IMR-90 (cell line): ENCODE results near the gene RABGEF1. TPM values are rescaled to one million over a fixed set of nuclear protein-coding genes. Genes with fewer than 3 reads are reported as not detected.

ENCODE experiments used
- ATAC-seq: fragments of 200-7000 bp; cut with Tn5 transposase; 2 replicates; pipeline ENCODE4 v1.9.1; 2020; ENCODE audit warnings: low read depth, mild to moderate bottlenecking, moderate library complexity
- BruUV-seq: library from RNA; stranded (reverse); fragments of 400-500 nt; replicated peaks from 2 replicates; lab custom pipeline; 2021; lab: Mats Ljungman, UMichigan
- CTCF ChIA-PET: fragments of 300-600 bp; formaldehyde crosslinking; extraction: SDS; loops from one replicate; lab custom pipeline; 2021; ENCODE audit warnings: antibody characterized with exemption; lab: Yijun Ruan, JAX
- POLR2A ChIA-PET: fragments of 300-600 bp; sonication (Branson Sonifier 250); formaldehyde crosslinking; loops from one replicate; lab custom pipeline; 2022; ENCODE audit warnings: antibody characterized with exemption; ENCODE audit not compliant: unreplicated experiment; lab: Charles Lee
- DNase-seq: peaks from one replicate; pipeline ENCODE4 v3.0.0; 2013
- H2AFZ ChIP-seq: replicated peaks from 2 replicates; pipeline ENCODE3; 2013; ENCODE audit warnings: low read length, mild to moderate bottlenecking; ENCODE audit not compliant: poor library complexity
- H2AK5ac ChIP-seq: 2 replicates; pipeline ENCODE4 v1.6.1; 2013; ENCODE audit warnings: low read depth, low read length, inconsistent platforms
- H2AK9ac ChIP-seq: replicated peaks from 2 replicates; pipeline ENCODE3; 2013; ENCODE audit warnings: mild to moderate bottlenecking, low read depth, low read length, moderate library complexity; ENCODE audit not compliant: poor library complexity
- H2BK120ac ChIP-seq: 2 replicates; pipeline ENCODE4 v1.6.1; 2013; ENCODE audit warnings: low read depth, low read length, inconsistent platforms
- H2BK15ac ChIP-seq: 3 replicates; pipeline ENCODE4 v1.6.1; 2013; ENCODE audit warnings: low read depth, low read length, inconsistent platforms
- H2BK20ac ChIP-seq: 2 replicates; pipeline ENCODE4 v1.6.1; 2013; ENCODE audit warnings: low read depth, mild to moderate bottlenecking, inconsistent platforms, low read length, moderate library complexity
- H2BK5ac ChIP-seq: 2 replicates; pipeline ENCODE4 v1.6.1; 2013; ENCODE audit warnings: mild to moderate bottlenecking, low read depth, low read length, inconsistent platforms; ENCODE audit not compliant: poor library complexity, severe bottlenecking
- H3K14ac ChIP-seq: replicated peaks from 2 replicates; pipeline ENCODE4 v1.6.1; 2013; ENCODE audit warnings: low read depth, low read length, inconsistent platforms
- H3K18ac ChIP-seq: 2 replicates; pipeline ENCODE4 v1.6.1; 2013; ENCODE audit warnings: low read depth, low read length, control low read depth
- H3K23ac ChIP-seq: 2 replicates; pipeline ENCODE4 v1.6.1; 2013; ENCODE audit warnings: low read depth, low read length, inconsistent platforms
- H3K27ac ChIP-seq: 2 replicates; pipeline ENCODE4 v1.5.1; 2013; ENCODE audit warnings: mild to moderate bottlenecking, control low read depth, low read length; ENCODE audit not compliant: insufficient read depth
- H3K27me3 ChIP-seq: 2 replicates; pipeline ENCODE4 v1.6.1; 2013; ENCODE audit warnings: low read length; ENCODE audit not compliant: control insufficient read depth, insufficient read depth
- H3K36me3 ChIP-seq: 2 replicates; pipeline ENCODE4 v1.6.1; 2013; ENCODE audit warnings: low read length, mixed read lengths; ENCODE audit not compliant: control insufficient read depth, insufficient read depth
- H3K4ac ChIP-seq: 2 replicates; pipeline ENCODE4 v1.6.1; 2013; ENCODE audit warnings: low read depth, low read length, inconsistent platforms
- H3K4me1 ChIP-seq: 2 replicates; pipeline ENCODE4 v1.6.1; 2013; ENCODE audit warnings: low read length, mixed read lengths; ENCODE audit not compliant: control insufficient read depth, insufficient read depth
- H3K4me2 ChIP-seq: 2 replicates; pipeline ENCODE4 v1.6.1; 2013; ENCODE audit warnings: low read depth, mild to moderate bottlenecking, control low read depth, low read length, moderate library complexity
- H3K4me3 ChIP-seq: 2 replicates; pipeline ENCODE4 v1.5.1; 2013; ENCODE audit warnings: low read depth, mild to moderate bottlenecking, control low read depth, low read length, moderate library complexity; ENCODE audit not compliant: insufficient read depth
- H3K56ac ChIP-seq: 2 replicates; pipeline ENCODE4 v1.6.1; 2013; ENCODE audit warnings: low read length, inconsistent platforms; ENCODE audit not compliant: insufficient read depth; ENCODE audit errors: extremely low read depth
- H3K79me1 ChIP-seq, 2 experiments: 2 replicates each; pipeline ENCODE4 v1.6.1; 2013; ENCODE audit warnings: low read length in 2 of 2, inconsistent platforms in 1 of 2, low read depth in 1 of 2
- H3K9ac ChIP-seq: 2 replicates; pipeline ENCODE4 v1.6.1; 2013; ENCODE audit warnings: low read depth, low read length, control low read depth
- H3K9me1 ChIP-seq: 2 replicates; pipeline ENCODE4 v1.6.1; 2013; ENCODE audit warnings: low read length, inconsistent platforms; ENCODE audit not compliant: insufficient read depth
- H3K9me3 ChIP-seq: 2 replicates; pipeline ENCODE4 v1.6.1; 2013; ENCODE audit warnings: low read length; ENCODE audit not compliant: control insufficient read depth, insufficient read depth
- H4K20me1 ChIP-seq: 2 replicates; pipeline ENCODE4 v1.6.1; 2013; ENCODE audit warnings: low read length, inconsistent platforms; ENCODE audit not compliant: insufficient read depth
- H4K5ac ChIP-seq: 2 replicates; pipeline ENCODE4 v1.6.1; 2013; ENCODE audit warnings: mild to moderate bottlenecking, low read depth, low read length, control low read depth
- H4K8ac ChIP-seq, 2 experiments: 2 replicates each; pipeline ENCODE4 v1.6.1; 2013; ENCODE audit warnings: low read depth in 2 of 2, low read length in 2 of 2, control low read depth in 1 of 2, inconsistent platforms in 1 of 2
- H4K91ac ChIP-seq: 2 replicates; pipeline ENCODE4 v1.6.1; 2013; ENCODE audit warnings: low read depth, low read length, inconsistent platforms; ENCODE audit not compliant: insufficient read depth
- CHD1 ChIP-seq: IDR thresholded peaks from 2 replicates; pipeline ENCODE4 v1.6.1; 2012; ENCODE audit warnings: low read depth, low read length, improper control_type of control experiment
- POLR2A ChIP-seq: IDR thresholded peaks from 2 replicates; pipeline ENCODE4 v1.6.1; 2012; ENCODE audit warnings: mild to moderate bottlenecking, low read depth, low read length
- RCOR1 ChIP-seq: IDR thresholded peaks from 2 replicates; pipeline ENCODE4 v1.6.1; 2012; ENCODE audit warnings: mild to moderate bottlenecking, low read length, improper control_type of control experiment; ENCODE audit not compliant: insufficient replicate concordance
- SMC3 ChIP-seq: fragments of 150-350 bp; IDR thresholded peaks from 2 replicates; pipeline ENCODE4 v1.6.1; 2016; ENCODE audit warnings: low read depth, mild to moderate bottlenecking, antibody characterized with exemption, low read length, moderate library complexity
- WGBS, 2 experiments: methylation state at CpG; one replicate each; pipeline versions ENCODE4 v1.1.5 to v1.1.7; 2013; ENCODE audit warnings: missing lambda C conversion rate in 2 of 2; ENCODE audit not compliant: insufficient read length in 1 of 2; ENCODE audit errors: extremely low coverage in 2 of 2; 5-methylcytosine and 5-hydroxymethylcytosine counted together
- dilution Hi-C: fragments of 300-500 bp; cut with HindIII; formaldehyde crosslinking; loops from one replicate; pipeline ENCODE4 v1.14.3; 2018; ENCODE audit warnings: low sequenced_read_pairs; ENCODE audit not compliant: unreplicated experiment
- in situ Hi-C: fragments of 300-500 bp; cut with MboI; formaldehyde crosslinking; loops from 3 replicates; pipeline ENCODE4 v1.14.3; 2019; ENCODE audit warnings: low sequenced_read_pairs, inconsistent platforms, mixed read lengths
- intact Hi-C: fragments of 100-400 bp; cut with micrococcal nuclease; formaldehyde crosslinking; loops from 2 replicates; pipeline ENCODE4 v1.10.0; 2022
- polyA plus RNA-seq, 3 experiments: library from polyadenylated mRNA; depleted of rRNA; stranded (reverse); fragments of >200 nt; gene quantifications; 2 replicates each; pipeline ENCODE4 v1.2.3, GENCODE V29; 2012; ENCODE audit warnings: low replicate concordance in 1 of 3
- total RNA-seq: library from RNA; depleted of rRNA; stranded (reverse); fragments of >200 nt; gene quantifications from 2 replicates; pipeline ENCODE4 v1.2.3, GENCODE V29; 2012
- TF ChIP-seq, protein P1 (sequence below): fragments of 150-350 bp; IDR thresholded peaks from 2 replicates; pipeline ENCODE4 v1.6.1; 2017; ENCODE audit warnings: mild to moderate bottlenecking, antibody characterized with exemption, low read length, low read depth
- TF ChIP-seq, protein P2 (sequence below): conservative IDR thresholded peaks from 2 replicates; pipeline ENCODE4 v1.5.1; 2012; ENCODE audit warnings: mild to moderate bottlenecking, low read depth, low read length, improper control_type of control experiment

The RABGEF1 gene
- total and polyA plus RNA-seq, 2 of the 4 experiments (the other 2 are of a cell fraction), result 34.9 to 56.6 TPM

DNA sequence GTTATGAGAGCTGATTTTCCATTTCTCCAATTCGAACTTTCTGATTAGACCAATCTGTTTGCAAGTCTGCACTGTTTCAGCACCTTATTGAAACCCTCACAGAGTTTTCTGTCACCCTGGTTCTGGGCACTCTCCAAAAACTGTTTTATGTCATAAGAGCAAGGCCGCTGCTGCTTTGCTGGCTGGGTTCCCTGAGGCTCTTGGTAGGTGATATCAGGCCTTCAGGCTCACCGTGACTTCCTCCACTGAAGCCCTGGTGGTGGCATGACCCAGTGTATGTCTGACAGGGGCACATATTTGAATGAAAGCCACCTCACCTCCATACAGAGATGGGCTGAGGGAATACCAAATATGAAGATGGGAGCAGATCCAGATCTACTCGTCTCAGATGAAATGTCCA is 8.3 kb downstream of the RABGEF1 start:
- Histone ChIP-seq H3K18ac (no peak overlapping the region), H2BK120ac (no peak overlapping the region), H3K4ac (no peak overlapping the region), H3K56ac (no peak overlapping the region), H3K9me1 (no peaks in the 10 kb centered on the region; the same call in 1 of the 2 replicates), H4K91ac (no peak overlapping the region), H3K79me1 (peaks cover 5 to 56% of the 10 kb centered on the region in 2 experiments), H2AK9ac (no peak overlapping the region), H2BK15ac (no peak overlapping the region), H3K9ac (no peak overlapping the region), H2BK20ac (no peak overlapping the region), H2AK5ac (no peak overlapping the region), H4K5ac (no peak overlapping the region), H3K36me3 (no peaks in the 10 kb centered on the region; the same call in 1 of the 2 replicates), H3K27me3 (no peaks in the 10 kb centered on the region), H3K9me3 (no peaks in the 10 kb centered on the region), H2AFZ (no peak overlapping the region), H3K27ac (no peak overlapping the region), H4K20me1 (peaks cover 44% of the 10 kb centered on the region), H2BK5ac (no peak overlapping the region), H3K4me3 (no peak overlapping the region), H3K4me1 (no peaks in the 10 kb centered on the region; the same call in 1 of the 2 replicates), H3K23ac (no peak overlapping the region), H3K4me2 (no peak overlapping the region), H3K14ac (no peak overlapping the region), H4K8ac (no peak overlapping the region)
- POLR2A ChIA-PET, result no interaction called here
- no TSS peak for BruUV-seq
- in situ Hi-C loops, result no loop called here
- ATAC-seq (no peak), DNase-seq (no peak)
- dilution Hi-C loops, result no loop called here
- TF ChIP-seq CHD1, result no peak
- TF ChIP-seq RCOR1, result no peak
- TF ChIP-seq POLR2A, result no peak
- TF ChIP-seq, protein P1, sequence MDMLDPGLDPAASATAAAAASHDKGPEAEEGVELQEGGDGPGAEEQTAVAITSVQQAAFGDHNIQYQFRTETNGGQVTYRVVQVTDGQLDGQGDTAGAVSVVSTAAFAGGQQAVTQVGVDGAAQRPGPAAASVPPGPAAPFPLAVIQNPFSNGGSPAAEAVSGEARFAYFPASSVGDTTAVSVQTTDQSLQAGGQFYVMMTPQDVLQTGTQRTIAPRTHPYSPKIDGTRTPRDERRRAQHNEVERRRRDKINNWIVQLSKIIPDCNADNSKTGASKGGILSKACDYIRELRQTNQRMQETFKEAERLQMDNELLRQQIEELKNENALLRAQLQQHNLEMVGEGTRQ, result no peak
- no peak for TF ChIP-seq SMC3
- TF ChIP-seq, protein P2, sequence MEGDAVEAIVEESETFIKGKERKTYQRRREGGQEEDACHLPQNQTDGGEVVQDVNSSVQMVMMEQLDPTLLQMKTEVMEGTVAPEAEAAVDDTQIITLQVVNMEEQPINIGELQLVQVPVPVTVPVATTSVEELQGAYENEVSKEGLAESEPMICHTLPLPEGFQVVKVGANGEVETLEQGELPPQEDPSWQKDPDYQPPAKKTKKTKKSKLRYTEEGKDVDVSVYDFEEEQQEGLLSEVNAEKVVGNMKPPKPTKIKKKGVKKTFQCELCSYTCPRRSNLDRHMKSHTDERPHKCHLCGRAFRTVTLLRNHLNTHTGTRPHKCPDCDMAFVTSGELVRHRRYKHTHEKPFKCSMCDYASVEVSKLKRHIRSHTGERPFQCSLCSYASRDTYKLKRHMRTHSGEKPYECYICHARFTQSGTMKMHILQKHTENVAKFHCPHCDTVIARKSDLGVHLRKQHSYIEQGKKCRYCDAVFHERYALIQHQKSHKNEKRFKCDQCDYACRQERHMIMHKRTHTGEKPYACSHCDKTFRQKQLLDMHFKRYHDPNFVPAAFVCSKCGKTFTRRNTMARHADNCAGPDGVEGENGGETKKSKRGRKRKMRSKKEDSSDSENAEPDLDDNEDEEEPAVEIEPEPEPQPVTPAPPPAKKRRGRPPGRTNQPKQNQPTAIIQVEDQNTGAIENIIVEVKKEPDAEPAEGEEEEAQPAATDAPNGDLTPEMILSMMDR, result no peak
- no CpG with 5 or more reads among the region's 4 CpGs for WGBS, 2 experiments
- CTCF ChIA-PET, result no interaction called here
- intact Hi-C loops, result no loop called here
